HG02588 (cell line): ENCODE measurements around the gene RAP2A.
A peak's percentile ranks its signal among the peaks of the same experiment; 100 is the strongest.

Experiments
- ATAC-seq: cut with Tn5 transposase; IDR thresholded peaks from one replicate; pipeline ENCODE4 v1.9.1; 2021; ENCODE audit warnings: mild to moderate bottlenecking, moderate library complexity; ENCODE audit not compliant: unreplicated experiment

Gene RAP2A

DNA sequence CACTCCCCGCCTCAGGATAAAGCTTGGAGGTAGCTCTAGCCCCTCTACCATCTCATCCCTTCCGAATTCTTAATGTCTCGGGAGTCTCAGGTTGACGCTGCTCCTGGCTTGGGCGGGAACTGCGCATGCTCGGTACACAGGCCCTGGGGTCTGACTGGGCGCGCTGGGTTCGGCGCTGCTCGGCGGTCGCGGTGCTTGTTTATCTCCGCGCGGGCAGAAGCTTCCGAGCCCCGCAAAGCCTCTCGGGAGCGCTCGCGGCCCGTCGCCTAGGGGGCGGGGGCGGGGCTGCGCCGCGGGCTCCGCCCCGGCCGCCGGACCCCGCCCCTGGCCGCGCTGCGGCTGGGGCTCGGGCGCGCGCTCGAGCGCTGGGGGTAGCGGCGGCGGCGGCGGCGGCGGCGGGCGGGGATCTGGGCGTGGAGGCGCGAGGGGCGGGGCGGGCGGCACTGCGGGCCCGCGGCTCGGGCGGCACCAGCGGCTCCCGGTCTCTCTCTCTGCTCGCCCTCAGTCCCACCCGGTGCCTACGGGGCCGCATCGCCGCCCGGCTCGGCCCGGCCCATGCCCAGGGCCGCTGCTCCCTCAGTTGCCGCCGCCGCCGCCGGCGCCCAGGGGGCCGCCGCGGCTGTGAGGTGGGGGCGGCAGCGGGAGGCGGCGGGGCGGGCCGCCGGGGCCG lies at the start of gene RAP2A:
Gene RAP2A, plus strand, starts transcription at position 443 of the 670 bp plus-strand sequence. CDS start 302 bp downstream, outside the sequence.
- peak; percentile 49 for ATAC-seq

DNA sequence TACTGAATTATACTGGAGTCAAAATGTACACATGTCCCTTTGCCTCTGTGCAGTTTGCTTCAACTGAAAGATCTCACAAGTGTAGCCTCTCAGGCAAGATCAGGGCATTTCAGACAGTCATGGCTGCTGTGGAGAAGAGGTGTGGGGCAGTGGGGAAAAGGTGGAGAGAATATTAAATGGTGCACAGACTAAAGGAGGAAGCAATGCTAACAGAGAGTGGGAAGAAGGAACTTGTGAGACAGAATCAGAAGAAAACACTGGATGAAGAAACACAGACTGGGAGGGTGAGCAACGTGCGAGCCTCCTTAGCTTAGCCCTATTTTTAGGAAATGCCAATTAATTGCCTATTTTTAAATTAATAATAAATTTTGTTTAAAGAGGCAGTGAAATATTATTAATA lies 49.6 kb upstream of the RAP2A start:
- ATAC-seq, result no peak

DNA sequence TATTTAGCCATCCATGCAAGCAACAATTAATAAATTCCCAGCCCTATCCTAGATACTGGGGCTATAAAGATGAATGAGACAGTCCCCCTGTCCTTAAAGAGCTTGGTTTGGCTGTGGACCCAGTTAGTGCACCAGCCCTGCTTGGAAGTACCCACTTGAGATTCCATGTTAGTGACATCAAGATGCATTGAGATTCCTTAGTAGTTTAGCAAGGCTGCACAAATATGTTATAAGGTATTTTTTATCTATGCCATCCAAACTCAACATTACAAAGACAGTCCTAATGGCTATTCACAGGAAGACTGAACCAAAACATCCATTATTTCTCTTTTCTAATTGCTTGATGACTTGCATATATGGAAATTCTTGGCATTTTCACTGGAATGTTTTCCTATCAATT lies 48.8 kb upstream of the RAP2A start:
- no peak for ATAC-seq

DNA sequence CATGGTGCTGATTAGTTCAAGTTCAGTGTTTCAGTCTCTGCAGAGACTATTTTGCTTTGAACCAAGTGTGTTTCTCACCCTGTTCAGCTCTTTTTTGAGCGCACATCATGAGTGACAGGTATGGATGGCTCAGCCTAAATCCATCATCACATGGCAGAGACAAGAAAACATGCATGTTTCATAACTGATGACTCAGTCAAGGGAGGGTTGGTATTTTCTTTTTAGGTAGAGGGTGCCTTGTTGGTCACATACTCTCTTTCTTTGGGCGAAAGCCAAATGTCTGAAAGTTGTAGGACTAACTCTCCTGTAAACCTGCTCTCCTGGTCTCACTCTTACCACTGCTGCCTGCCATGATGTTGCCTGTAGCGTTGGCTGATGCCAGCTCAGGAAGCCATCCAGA lies 48.1 kb upstream of the RAP2A start:
- ATAC-seq, result no peak

DNA sequence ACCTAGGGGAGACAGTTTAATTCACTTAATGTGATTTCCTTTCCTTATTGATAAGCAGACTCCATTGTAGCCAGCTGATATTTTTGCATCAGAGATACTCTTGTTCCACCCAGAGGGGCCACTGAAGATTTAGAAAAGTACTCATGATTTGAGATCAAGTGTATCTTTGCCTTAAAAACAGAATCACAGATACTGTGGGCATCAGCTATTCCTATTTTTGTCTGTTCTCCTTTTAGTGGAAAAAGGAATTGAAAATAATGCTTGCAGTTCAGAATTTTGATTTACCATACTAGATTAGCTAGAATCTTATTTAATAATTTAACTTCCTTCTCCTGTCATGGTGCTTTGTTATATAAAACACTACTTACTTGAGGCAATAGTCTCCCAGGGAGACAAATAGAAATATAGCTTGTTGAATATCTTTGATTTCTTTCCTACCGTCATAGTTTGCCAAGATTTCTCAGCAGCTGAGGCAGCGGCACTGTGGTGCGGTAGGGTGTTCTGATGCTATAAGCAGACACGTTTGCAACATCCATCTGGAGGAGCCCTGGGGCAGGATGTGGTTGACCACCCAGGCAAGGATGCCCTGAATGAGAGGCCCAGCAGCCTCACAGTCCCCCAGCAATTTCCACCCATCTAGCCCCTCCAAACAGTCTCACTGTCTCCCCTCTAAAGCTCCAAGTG lies 47.0 kb upstream of the RAP2A start:
- ATAC-seq, result no peak

DNA sequence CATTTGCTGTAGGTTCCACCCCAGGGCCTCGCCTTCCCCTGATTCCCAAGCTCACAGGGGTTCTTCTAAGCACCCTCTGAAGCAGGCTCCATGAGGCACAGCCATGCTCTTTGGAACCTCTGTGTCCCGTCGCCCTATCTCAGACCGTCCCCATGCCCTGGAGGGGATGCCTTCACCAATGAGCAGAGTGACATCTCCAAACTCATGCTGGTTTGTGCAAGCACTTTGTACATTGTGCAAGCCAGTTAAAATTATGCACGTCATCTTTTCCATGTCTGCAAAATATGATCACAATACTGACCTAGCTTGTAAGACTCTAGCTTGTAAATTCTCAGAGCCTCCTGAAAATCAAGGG lies 46.5 kb upstream of the RAP2A start:
- no peak for ATAC-seq

DNA sequence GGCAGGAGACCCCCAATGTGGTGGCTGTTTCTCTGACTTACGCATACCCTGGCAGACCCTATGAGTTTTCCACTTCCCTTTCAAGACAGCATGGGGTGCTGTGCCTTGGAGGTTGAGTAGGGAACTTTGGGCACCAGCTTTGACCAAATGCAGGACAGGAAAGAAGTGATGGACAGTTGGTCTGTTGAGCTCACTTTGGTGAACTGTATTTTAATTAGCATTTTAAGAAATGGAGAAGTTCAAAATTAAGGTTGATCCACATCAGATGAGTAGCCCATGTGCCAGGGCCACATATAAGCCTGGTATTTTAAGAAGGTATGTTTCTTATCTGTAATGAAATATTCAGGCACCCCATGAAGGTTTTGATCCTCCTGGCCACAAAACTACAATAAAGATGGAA lies 46.1 kb upstream of the RAP2A start:
- ATAC-seq, result no peak

DNA sequence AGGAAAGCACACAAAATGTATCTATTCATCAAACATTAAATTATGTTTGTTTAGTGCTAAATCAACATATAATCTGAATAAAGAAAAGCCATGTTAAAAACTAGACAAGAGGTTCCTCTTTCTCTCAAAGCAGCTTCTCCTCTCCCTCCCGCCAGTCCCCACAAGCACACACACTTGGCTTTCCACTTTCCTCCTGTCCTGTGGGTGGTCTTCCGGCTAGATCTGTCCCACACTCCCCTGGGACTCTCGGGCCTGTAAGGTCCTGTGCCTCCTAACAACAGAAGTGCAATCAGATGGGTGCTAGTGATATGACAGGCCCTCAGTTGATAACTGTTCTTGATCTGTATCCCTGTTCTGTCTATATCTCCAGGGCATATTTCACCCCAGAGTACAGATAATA lies 45.6 kb upstream of the RAP2A start:
- no peak for ATAC-seq

DNA sequence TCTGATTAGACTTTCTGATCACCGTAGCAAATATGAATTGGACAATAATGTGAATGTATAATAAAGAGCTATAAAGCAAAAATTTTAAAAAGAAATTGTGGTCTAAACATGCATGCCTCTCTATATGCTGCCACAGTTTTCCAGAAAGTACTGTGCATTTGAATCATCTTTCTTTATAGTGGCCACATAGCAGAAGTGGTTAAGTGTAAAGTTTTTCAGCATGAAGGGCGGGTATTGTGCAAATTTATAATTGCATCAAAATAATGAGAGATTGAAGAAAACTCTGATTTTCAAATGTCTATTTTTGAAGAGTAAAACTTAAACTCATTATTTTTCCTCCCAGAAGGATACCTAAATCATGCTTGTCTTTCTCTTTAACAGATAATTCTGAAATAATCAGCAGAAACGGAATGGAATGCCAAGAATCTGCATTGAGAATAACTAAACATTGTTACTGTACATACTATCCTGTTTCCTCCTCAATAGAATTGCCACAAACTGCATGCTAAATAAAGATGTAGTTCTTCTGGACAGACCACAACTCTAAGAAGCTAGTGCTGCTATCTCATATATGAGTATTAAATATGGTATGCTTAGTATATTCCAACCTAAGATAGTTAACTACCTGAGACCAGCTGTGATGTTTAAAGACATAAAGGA lies 42.9 kb upstream of the RAP2A start:
- no peak for ATAC-seq

DNA sequence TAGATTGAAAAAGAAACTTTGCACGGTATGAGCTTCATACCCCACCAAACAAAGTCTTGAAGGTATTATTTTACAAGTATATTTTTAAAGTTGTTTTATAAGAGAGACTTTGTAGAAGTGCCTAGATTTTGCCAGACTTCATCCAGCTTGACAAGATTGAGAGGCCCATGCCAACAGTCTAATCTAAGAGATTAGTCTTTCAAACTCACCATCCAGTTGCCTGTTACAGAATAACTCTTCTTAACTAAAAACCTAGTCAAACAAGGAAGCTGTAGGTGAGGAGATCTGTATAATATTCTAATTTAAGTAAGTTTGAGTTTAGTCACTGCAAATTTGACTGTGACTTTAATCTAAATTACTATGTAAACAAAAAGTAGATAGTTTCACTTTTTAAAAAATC lies 41.9 kb upstream of the RAP2A start:
- no peak for ATAC-seq

DNA sequence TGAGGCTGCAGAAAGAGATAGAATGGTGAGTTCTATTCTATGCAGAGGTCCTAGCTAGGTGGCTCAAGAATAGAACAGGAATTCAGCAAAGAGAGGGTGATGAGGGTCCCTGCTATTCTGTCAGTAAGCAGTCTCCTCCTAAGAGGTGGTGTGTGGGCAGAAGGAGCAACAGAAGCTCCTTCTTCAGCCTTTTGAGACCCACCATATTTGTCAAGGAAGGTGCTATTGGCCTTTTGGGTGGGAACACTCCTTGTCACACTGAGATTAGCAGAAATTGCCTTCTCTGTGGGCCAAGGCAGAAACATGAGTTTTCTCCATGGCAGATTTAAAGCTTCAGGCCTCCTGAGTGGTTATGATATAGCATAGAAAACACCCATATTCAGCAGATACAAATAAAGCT lies 39.4 kb upstream of the RAP2A start:
- ATAC-seq, result no peak

DNA sequence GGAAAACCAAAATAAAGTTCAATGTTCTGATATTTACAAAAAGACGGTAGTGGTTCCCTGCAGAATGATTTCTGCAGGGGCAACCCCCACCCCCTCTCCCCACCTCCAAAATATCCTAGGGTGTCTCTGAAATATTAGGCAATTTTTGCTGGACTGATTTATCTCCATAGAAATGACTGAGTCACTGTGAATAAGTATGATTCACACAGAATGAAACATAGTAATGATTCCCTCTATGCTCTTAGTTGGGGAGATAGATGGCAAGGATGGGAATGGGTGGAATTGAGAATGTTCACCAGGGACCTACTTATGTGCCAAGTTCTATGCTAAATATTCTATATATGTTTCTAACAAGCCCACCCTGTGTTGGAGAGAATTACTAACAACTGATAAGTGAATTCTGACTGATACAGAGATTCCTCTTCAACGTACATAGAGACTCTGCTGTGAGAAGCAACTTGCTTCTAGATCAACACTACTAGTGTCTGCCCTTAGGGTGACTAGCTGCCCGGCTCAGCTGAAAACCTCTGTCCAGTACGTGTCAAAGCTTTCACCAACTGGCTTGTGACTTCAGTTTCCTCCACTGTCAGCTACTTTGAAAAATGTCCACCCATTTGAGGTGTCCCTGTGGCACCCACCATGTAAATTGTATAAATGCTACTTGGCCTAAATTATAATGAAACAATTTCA lies 38.4 kb upstream of the RAP2A start:
- ATAC-seq, result no peak

DNA sequence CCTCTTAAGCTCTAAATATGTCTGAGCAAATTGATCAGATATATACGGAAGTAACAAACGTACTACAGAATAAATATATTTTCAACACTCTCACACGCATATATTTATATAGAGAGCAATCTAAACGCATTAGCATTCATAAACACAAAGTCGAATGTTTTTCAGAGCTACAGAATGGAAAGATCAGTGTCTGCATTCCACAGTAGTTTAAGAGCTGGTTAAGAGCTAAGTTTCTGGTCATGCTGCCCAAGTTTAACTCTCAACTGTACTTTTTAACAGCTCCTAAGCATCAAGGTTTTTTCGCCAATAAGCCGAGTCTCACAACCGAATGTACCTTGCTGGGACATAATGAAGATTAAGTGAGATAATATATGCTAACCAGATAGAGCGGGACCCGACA lies 36.7 kb upstream of the RAP2A start:
- ATAC-seq, result no peak

DNA sequence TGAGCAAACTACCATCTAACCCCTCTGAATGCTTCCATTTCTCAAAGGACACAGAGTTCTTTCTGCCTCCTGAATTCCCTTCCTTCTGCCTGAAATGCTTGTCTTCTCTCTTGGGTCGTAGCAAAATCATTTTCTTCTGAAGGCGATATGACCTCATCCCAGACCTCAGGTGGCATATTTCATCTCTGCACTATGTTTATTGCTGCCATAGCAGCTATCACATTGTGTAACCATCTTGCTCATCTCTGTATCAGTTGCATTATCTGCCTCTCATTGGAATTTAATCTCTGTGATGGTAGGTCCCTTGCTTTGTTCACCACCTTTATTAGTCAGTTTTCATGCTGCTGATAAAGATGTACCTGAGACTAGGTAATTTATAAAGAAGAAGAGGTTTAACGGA lies 32.5 kb upstream of the RAP2A start:
- ATAC-seq, result no peak

DNA sequence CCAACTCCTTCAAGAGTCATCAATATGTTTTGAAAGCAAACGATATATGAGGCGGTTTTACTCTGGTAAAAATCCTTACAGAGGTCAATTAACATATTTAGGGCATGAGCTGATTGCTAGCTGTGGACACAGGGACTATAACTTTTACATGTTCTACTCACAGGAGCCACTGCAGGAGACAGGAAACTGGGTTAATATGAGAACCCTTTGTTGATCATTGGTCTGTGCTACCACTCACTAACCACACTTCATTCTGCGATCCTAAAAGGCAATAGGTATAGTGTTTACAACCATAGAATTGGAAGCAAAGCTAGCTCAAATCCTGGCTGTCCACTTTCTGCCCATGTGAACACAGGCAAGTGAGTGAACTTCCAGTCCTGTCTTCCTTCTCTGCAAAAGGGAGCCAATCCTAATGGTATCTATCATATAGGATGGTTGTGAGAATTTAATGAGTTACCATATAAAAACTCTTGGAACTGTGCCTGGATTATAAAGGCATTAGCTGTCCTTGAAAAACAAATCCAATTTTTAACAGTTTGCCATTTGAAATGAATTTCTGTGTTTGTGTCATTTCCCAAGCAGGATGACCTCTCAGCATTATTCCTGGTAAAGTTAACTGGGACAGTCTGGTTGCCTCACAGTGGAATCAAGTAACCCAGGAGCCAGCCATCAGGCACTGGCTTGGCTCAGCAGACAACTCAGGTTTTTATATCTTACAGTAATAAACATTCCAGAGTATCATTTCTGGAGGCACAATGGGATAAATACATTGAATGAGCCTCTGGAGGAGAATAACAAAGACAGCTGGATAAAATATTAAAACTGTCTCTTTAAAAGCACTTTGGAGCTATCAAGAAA lies 29.8 kb upstream of the RAP2A start:
- ATAC-seq, result no peak

DNA sequence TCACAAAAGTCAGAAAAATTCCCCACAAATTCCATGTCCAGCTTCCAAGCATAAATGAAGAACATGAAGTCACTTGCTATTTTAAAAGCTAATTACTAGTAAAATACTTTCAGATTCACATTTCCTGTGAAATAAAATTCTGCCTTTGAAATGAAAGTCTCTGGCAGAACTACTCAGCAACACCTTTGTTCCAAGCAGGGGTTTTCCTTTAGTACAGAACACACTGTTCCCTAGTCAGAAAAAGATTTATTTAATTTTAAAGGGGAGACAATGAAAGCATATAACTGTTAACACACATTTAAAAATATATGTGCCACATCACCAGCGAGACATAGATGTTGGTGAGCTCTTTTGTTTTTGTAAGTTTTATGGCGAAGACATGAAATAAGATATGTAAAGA lies 26.4 kb upstream of the RAP2A start:
- ATAC-seq, result no peak

DNA sequence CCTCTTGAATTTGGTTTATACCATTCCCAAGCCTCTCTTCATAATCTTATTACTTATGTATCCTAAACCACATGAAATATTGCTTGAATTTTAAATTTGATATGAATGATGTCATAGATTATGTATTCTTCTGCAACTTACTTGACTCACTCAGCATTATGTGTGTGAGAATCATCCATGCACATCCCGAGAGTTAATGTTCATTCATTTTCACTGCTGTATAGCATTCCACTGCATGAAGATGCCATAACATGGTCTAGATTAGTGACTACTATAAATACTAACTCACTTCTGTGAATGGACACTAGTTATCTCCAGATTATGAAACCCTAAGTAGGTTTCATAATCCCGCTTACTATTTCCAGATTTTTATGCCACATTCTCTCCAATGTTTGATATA lies 25.0 kb upstream of the RAP2A start:
- no peak for ATAC-seq

DNA sequence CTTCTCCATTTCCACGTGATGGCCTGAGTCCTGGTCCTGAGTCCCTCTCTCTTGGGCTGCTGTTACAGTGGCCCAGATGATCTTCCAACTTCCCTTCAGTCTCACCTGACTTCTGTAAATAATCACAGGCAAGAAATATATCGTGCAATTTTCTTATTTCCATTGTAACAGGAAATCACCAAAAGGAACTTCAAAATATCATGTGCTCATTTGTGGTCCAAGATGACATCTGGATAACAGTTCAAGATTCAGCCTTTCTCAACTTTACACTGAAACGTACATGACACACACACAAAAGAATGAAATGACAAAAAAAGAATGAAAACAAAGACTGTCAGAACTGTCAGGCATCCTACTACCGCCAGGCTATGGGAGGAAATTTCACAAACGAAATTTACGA lies 22.0 kb upstream of the RAP2A start:
- no peak for ATAC-seq

DNA sequence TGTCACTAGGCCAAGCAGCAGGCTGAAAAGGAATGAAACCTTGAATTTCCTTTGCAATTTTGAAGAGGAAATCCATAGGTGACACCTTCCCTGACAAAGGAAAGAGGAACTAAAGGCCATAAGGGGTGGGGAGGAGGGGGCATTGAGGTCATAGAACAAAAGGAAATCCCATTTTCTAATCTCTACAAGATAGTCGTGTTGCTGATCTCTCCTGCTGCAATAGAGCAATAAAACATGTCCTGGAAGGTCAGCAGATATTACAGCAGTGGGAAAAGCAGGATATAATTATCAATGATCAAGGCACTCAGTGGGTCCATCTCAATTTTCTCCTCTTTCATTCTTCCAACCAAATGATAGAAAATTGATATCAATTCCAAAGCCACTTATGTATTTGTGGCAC lies 20.3 kb upstream of the RAP2A start:
- no peak for ATAC-seq

DNA sequence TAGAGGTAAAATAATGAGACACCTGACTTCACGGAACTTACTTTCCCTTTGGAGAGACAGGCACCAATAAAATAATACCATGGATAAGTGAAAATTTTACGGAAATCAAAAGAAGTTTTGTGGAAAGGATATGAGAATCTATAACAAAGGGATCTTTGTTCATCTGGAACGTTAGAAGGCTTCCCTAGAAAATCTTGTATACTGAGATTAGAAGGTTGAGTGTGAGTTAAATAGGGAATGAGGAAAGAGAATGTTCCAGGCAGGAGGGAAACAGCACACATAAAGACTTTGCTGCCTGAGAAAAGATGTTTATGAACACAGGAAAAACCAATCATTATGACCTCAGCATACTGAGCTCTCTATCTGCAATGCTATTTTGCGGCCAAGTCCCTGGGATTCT lies 19.6 kb upstream of the RAP2A start:
- no peak for ATAC-seq

DNA sequence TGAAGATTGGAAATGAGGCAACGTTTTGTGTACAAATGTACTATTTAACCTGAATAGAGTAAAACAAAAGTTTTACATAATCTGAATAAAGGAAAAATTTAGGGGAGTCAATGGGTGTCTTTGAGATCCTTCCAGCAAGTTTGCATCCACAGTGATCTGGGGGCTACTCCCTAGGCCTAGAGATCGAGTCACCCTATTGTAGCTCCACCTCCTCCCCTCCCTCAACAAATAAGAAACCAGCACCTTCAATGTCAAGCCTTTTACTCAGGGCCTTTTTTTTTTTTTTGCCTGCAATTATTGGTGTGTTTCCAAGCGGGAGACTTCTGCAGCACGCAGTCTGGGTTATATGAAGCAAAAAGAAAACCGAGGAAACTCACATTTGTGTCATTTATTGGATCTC lies 16.3 kb upstream of the RAP2A start:
- ATAC-seq, result no peak
